ENCODE data around the gene EXOC3L2.

Gene EXOC3L2

GRCh38 chr19:45245334-45245787 is at the start of gene EXOC3L2:
EXOC3L2 (minus strand) TSS chr19:45245407; CDS start chr19:45239045, 6,362 bp downstream.
- Histone ChIP-seq H3K9me3 (replicated peaks; ENCODE audit: insufficient read depth, low read length) (no peaks in the 10 kb centered on the region), H3K4me2 (ENCODE audit: low read depth, low read length) (no peak within 1 kb of the TSS), H3K36me3 (replicated peaks; ENCODE audit: insufficient read depth, low read length) (no peaks in the 10 kb centered on the region), H3K27ac (ENCODE audit: low read length) (no peak within 1 kb of the TSS), H3K9ac (ENCODE audit: low read length) (no peak within 1 kb of the TSS), H3K9me2 (replicated peaks; ENCODE audit: insufficient read depth, low read length) (no peaks in the 10 kb centered on the region), H3K4me3 (ENCODE audit: low read length) (no peak within 1 kb of the TSS), H3K4me1 (ENCODE audit: low read length) (peaks cover 4% of the 10 kb centered on the region; the same call in 1 of the 2 replicates), H3K27me3 (replicated peaks; ENCODE audit: insufficient read depth, low read length) (peaks cover 55% of the 10 kb centered on the region), H2AFZ (ENCODE audit: low read length) (no peak within 1 kb of the TSS), H3K79me2 (ENCODE audit: low read length) (no peaks in the 10 kb centered on the region), H4K20me1 (ENCODE audit: insufficient read depth, low read length) (no peaks in the 10 kb centered on the region), H3F3A (ENCODE audit: insufficient read depth, low read length) (0 out of 2 replicates have a peak, but pooled peaks cover 4% of the 10 kb centered on the region)
- no peak for DNase-seq
- TF ChIP-seq EZH2phosphoT487 (IDR thresholded peaks at IDR 0.05; ENCODE audit: low read length) (no peak), EZH2 (optimal IDR thresholded peaks at IDR 0.05; ENCODE audit: low read depth, low read length) (no peak)
- TF ChIP-seq, protein P1, sequence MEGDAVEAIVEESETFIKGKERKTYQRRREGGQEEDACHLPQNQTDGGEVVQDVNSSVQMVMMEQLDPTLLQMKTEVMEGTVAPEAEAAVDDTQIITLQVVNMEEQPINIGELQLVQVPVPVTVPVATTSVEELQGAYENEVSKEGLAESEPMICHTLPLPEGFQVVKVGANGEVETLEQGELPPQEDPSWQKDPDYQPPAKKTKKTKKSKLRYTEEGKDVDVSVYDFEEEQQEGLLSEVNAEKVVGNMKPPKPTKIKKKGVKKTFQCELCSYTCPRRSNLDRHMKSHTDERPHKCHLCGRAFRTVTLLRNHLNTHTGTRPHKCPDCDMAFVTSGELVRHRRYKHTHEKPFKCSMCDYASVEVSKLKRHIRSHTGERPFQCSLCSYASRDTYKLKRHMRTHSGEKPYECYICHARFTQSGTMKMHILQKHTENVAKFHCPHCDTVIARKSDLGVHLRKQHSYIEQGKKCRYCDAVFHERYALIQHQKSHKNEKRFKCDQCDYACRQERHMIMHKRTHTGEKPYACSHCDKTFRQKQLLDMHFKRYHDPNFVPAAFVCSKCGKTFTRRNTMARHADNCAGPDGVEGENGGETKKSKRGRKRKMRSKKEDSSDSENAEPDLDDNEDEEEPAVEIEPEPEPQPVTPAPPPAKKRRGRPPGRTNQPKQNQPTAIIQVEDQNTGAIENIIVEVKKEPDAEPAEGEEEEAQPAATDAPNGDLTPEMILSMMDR (IDR thresholded peaks at IDR 0.05; ENCODE audit: low read length): no peak

DNA sequence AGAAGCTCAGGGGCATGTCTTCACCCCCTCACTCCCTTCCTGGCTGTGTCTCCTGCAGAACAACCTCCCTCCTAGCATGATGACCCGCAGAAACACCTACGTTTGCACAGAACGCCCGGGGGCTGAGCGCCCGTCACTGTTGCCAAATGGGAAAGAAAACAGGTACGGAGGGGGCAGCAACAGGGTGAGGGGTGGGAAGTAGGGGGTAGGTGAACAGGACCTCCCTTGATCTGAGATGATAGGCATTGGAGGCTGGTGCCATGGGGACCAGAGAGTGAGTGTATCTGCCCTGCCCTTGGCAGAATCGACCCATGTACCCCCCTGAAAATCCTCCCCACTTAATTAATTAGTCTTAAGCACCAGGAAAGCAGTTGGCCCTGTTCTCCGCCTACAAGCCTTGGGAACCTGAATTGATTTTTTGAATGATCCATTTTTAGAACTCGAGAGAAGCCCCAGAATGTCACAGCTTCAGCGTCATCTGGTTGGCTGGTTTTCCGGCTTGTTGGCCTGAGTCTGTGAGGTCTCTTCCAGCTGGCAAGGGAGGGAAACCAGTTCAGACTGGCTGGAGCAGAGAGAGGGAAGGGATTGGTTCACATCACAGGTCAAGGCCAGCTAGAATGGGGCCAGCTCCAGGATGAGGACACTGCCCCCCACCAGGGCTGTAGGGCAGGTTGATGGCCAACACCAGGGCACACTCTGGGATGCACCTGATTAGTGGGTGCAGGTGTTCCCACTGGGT is 49.3 kb upstream of the EXOC3L2 start:
- TF ChIP-seq EZH2 (optimal IDR thresholded peaks at IDR 0.05; ENCODE audit: low read depth, low read length) (no peak), EZH2phosphoT487 (IDR thresholded peaks at IDR 0.05; ENCODE audit: low read length) (no peak)
- Histone ChIP-seq H3K27me3 (replicated peaks; ENCODE audit: insufficient read depth, low read length) (no peaks in the 10 kb centered on the region), H4K20me1 (ENCODE audit: insufficient read depth, low read length) (no peaks in the 10 kb centered on the region), H2AFZ (ENCODE audit: low read length) (no peak overlapping the region), H3K9me2 (replicated peaks; ENCODE audit: insufficient read depth, low read length) (no peaks in the 10 kb centered on the region), H3K36me3 (replicated peaks; ENCODE audit: insufficient read depth, low read length) (no peaks in the 10 kb centered on the region), H3K9ac (ENCODE audit: low read length) (no peak overlapping the region), H3K9me3 (replicated peaks; ENCODE audit: insufficient read depth, low read length) (no peaks in the 10 kb centered on the region), H3F3A (ENCODE audit: insufficient read depth, low read length) (no peaks in the 10 kb centered on the region), H3K27ac (ENCODE audit: low read length) (no peak overlapping the region), H3K4me2 (ENCODE audit: low read depth, low read length) (no peak overlapping the region), H3K4me3 (ENCODE audit: low read length) (no peak overlapping the region), H3K79me2 (ENCODE audit: low read length) (no peaks in the 10 kb centered on the region), H3K4me1 (ENCODE audit: low read length) (no peaks in the 10 kb centered on the region)
- DNase-seq: no peak

DNA sequence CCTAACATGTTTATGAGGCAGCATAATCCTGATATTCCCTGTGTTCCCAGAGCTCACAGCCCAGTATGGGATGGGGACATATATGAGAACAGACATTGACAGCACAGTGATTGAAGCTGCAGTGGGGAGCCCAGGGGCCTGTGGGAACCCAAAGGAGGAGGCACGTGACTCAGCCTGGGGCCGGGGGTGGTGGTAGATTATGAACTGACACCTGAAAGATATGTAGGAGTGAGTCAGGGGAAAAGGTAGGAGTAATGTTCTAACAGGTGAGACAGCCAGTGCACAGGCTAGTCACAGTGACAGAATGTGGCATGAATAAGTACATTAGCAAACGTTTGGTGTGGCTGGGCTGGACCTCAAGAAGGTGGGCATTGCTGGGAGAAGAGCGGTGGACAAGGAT is 48.5 kb upstream of the EXOC3L2 start:
- no peak overlapping the region for H3K27ac ChIP-seq (ENCODE audit: low read length)
- H3K4me1 ChIP-seq (ENCODE audit: low read length): no peaks in the 10 kb centered on the region
- no peak for DNase-seq
- no peaks in the 10 kb centered on the region for H4K20me1 ChIP-seq (ENCODE audit: insufficient read depth, low read length)
- no peak overlapping the region for H3K4me3 ChIP-seq (ENCODE audit: low read length)
- no peaks in the 10 kb centered on the region for H3K9me2 ChIP-seq (replicated peaks; ENCODE audit: insufficient read depth, low read length)
- H3K9ac ChIP-seq (ENCODE audit: low read length): no peak overlapping the region
- TF ChIP-seq EZH2phosphoT487 (IDR thresholded peaks at IDR 0.05; ENCODE audit: low read length) (no peak), EZH2 (optimal IDR thresholded peaks at IDR 0.05; ENCODE audit: low read depth, low read length) (no peak)
- TF ChIP-seq, protein P1 (IDR thresholded peaks at IDR 0.05; ENCODE audit: low read length): no peak
- no peaks in the 10 kb centered on the region for H3K27me3 ChIP-seq (replicated peaks; ENCODE audit: insufficient read depth, low read length)
- H3F3A ChIP-seq (ENCODE audit: insufficient read depth, low read length): no peaks in the 10 kb centered on the region
- no peaks in the 10 kb centered on the region for H3K79me2 ChIP-seq (ENCODE audit: low read length)
- H3K36me3 ChIP-seq (replicated peaks; ENCODE audit: insufficient read depth, low read length): no peaks in the 10 kb centered on the region
- H3K4me2 ChIP-seq (ENCODE audit: low read depth, low read length): no peak overlapping the region
- H3K9me3 ChIP-seq (replicated peaks; ENCODE audit: insufficient read depth, low read length): no peaks in the 10 kb centered on the region
- H2AFZ ChIP-seq (ENCODE audit: low read length): no peak overlapping the region

GRCh38 chr19:45291834-45292233 is 46.6 kb upstream of the EXOC3L2 start:
- no peaks in the 10 kb centered on the region for H3K9me2 ChIP-seq (replicated peaks; ENCODE audit: insufficient read depth, low read length)
- H3K9ac ChIP-seq (ENCODE audit: low read length): no peak overlapping the region
- DNase-seq: no peak
- H3F3A ChIP-seq (ENCODE audit: insufficient read depth, low read length): no peaks in the 10 kb centered on the region
- no peak overlapping the region for H3K4me3 ChIP-seq (ENCODE audit: low read length)
- H3K36me3 ChIP-seq (replicated peaks; ENCODE audit: insufficient read depth, low read length): no peaks in the 10 kb centered on the region
- no peak overlapping the region for H2AFZ ChIP-seq (ENCODE audit: low read length)
- no peak overlapping the region for H3K4me2 ChIP-seq (ENCODE audit: low read depth, low read length)
- TF ChIP-seq, protein P1 (IDR thresholded peaks at IDR 0.05; ENCODE audit: low read length): no peak
- no peak for TF ChIP-seq EZH2 (optimal IDR thresholded peaks at IDR 0.05; ENCODE audit: low read depth, low read length)
- no peaks in the 10 kb centered on the region for H3K4me1 ChIP-seq (ENCODE audit: low read length)
- H3K9me3 ChIP-seq (replicated peaks; ENCODE audit: insufficient read depth, low read length): no peaks in the 10 kb centered on the region
- no peaks in the 10 kb centered on the region for H3K27me3 ChIP-seq (replicated peaks; ENCODE audit: insufficient read depth, low read length)
- H4K20me1 ChIP-seq (ENCODE audit: insufficient read depth, low read length): no peaks in the 10 kb centered on the region
- H3K79me2 ChIP-seq (ENCODE audit: low read length): no peaks in the 10 kb centered on the region
- no peak overlapping the region for H3K27ac ChIP-seq (ENCODE audit: low read length)
